GM12892 (cell line): ENCODE measurements around the gene LDLRAD4.

Source experiments
- POLR2A ChIP-seq: IDR thresholded peaks from 2 replicates; pipeline ENCODE4 v1.6.1; 2011; ENCODE audit warnings: low read depth, low read length, control low read depth
- POLR2AphosphoS5 ChIP-seq: IDR thresholded peaks from 2 replicates; pipeline ENCODE4 v1.6.1; 2011; ENCODE audit warnings: low read depth, low read length, control low read depth
- TAF1 ChIP-seq: IDR thresholded peaks from 2 replicates; pipeline ENCODE4 v1.6.1; 2011; ENCODE audit warnings: low read depth, mild to moderate bottlenecking, control low read depth, low read length, borderline replicate concordance

GRCh38 chr18:13366541-13366940, 148.0 kb downstream of the LDLRAD4 start:
- TF ChIP-seq POLR2AphosphoS5 (no peak), POLR2A (no peak), TAF1 (no peak)
